ENCODE results near the gene COL15A1. TPM values are rescaled to one million over a fixed set of nuclear protein-coding genes. Genes with fewer than 3 reads are reported as not detected.

The COL15A1 gene
- total and polyA plus RNA-seq, 2 of the 8 experiments (the other 6 are each of a cell fraction or from before 2014, with no cell fraction given), result 0.12 to 0.15 TPM

GRCh38 chr9:99113414-99114048 lies 169.8 kb downstream of the COL15A1 start:
- Histone ChIP-seq H2BK20ac (ENCODE audit: low read length) (no peak overlapping the region), H3K18ac (ENCODE audit: extremely low read depth, low read length) (no peak overlapping the region), H3K36me3 (ENCODE audit: control insufficient read depth in 2 of 4, insufficient read depth in 4 of 4, low read length in 3 of 4) (no peaks in the 10 kb centered on the region; a peak in 1 of 8 replicates), H3K9ac (replicated peaks in 1 of 4; ENCODE audit: extremely low read depth in 1 of 4, low read depth in 3 of 4, low read length in 3 of 4) (no peak overlapping the region), H2BK15ac (ENCODE audit: low read length) (no peak overlapping the region), H4K91ac (replicated peaks; ENCODE audit: insufficient read length, low read length) (no peak overlapping the region), H4K5ac (ENCODE audit: insufficient read length, low read depth, low read length) (no peak overlapping the region), H4K20me1 (replicated peaks in 1 of 2; ENCODE audit: control insufficient read depth in 1 of 2, insufficient read depth in 2 of 2, low read length in 2 of 2) (peaks cover 3 to 12% of the 10 kb centered on the region in 2 experiments), H2AFZ (ENCODE audit: low read length) (no peak overlapping the region), H3K4me3 (ENCODE audit: extremely low read depth in 1 of 4, insufficient read depth in 2 of 4, low read depth in 3 of 4, low read length in 4 of 4) (no peak overlapping the region), H3K27me3 (replicated peaks in 1 of 4; ENCODE audit: control insufficient read depth in 3 of 4, extremely low read depth in 1 of 4, insufficient read depth in 3 of 4, low read length in 3 of 4) (no peaks in the 10 kb centered on the region), H3K4ac (replicated peaks; ENCODE audit: insufficient read length, low read depth, low read length) (no peak overlapping the region), H3K79me1 (ENCODE audit: low read depth, low read length) (peaks cover 4% of the 10 kb centered on the region; the same call in 1 of the 2 replicates), H2AK5ac (ENCODE audit: low read depth, low read length) (no peak overlapping the region), H3K79me2 (ENCODE audit: control insufficient read depth in 1 of 2, insufficient read depth in 2 of 2, low read length in 2 of 2) (peaks cover 0 to 97% of the 10 kb centered on the region in 2 experiments; a peak in 3 of 4 replicates), H2BK5ac (ENCODE audit: low read depth, low read length) (no peak overlapping the region), H3K23me2 (ENCODE audit: low read depth, low read length) (no peaks in the 10 kb centered on the region), H3K27ac (ENCODE audit: low read depth, low read length) (no peak overlapping the region), H3K14ac (ENCODE audit: insufficient read length) (no peak overlapping the region), H3K9me3 (ENCODE audit: insufficient read depth in 2 of 2, low read depth in 1 of 2, low read length in 1 of 2) (no peaks in the 10 kb centered on the region), H3K4me1 (replicated peaks in 1 of 4; ENCODE audit: control insufficient read depth in 3 of 4, insufficient read depth in 4 of 4, low read length in 3 of 4) (peaks cover 0 to 7% (median 2%) of the 10 kb centered on the region in 4 experiments; a peak in 2 of 7 replicates), H3K23ac (ENCODE audit: insufficient read length) (no peak overlapping the region), H3K4me2 (ENCODE audit: insufficient read depth in 1 of 2, low read depth in 2 of 2, low read length in 2 of 2) (no peak overlapping the region), H3K56ac (replicated peaks; ENCODE audit: insufficient read length, low read depth, low read length) (no peak overlapping the region), H2BK120ac (replicated peaks; ENCODE audit: low read depth, low read length) (no peak overlapping the region), H2BK12ac (ENCODE audit: low read depth, low read length) (no peak overlapping the region), H4K8ac (ENCODE audit: extremely low read depth, insufficient read depth, low read length) (no peak overlapping the region)
- WGBS, 2 experiments (ENCODE audit: extremely low coverage in 1 of 2, insufficient coverage in 1 of 2, insufficient read length in 1 of 2, insufficient replicate concordance in 2 of 2, low coverage in 1 of 2, low lambda C conversion rate in 2 of 2, missing lambda C conversion rate in 1 of 2), result 86% methylated on average over 2 of the region's 2 CpGs; no CpG with 5 or more reads in 1 of the 2 experiments
- ChIA-PET CTCF (ENCODE audit: partially characterized antibody) (interaction anchor here (0.5 to 1.2 kb wide), 4 partner anchors 9 to 712 kb away, joined by 3 to 6 read pairs (median 4); no protein-coding TSS in a partner anchor), POLR2A (ENCODE audit: partially characterized antibody) (interaction anchor here (2.4 kb wide), 1 partner anchor 8 kb away, joined by 11 read pairs; the partner anchor contains the start of gene TGFBR1)
- TF ChIP-seq ATF3 (IDR thresholded peaks at IDR 0.05; ENCODE audit: insufficient read depth, low read depth, low read length) (no peak), EGR1 (IDR thresholded peaks at IDR 0.05; ENCODE audit: borderline replicate concordance, low read depth, low read length) (no peak), KDM1A (IDR thresholded peaks at IDR 0.05; ENCODE audit: borderline replicate concordance, low read length) (no peak), HDAC2 (IDR thresholded peaks at IDR 0.05; ENCODE audit: borderline replicate concordance in 1 of 2, low read depth in 2 of 2, low read length in 2 of 2) (no peak), SAP30 (IDR thresholded peaks at IDR 0.05; ENCODE audit: insufficient read depth, insufficient replicate concordance, low read length) (no peak), POLR2A (IDR thresholded peaks at IDR 0.05; ENCODE audit: control extremely low read depth in 1 of 2, low read depth in 2 of 2, low read length in 2 of 2) (no peak), SP4 (IDR thresholded peaks at IDR 0.05; ENCODE audit: low read length) (no peak), TBP (IDR thresholded peaks at IDR 0.05; ENCODE audit: low read depth, low read length) (no peak)
- FAIRE-seq (no peak), DNase-seq (ENCODE audit: low read depth in 1 of 2, low spot score in 2 of 2) (no peak)

Measured in H1 (cell line).